SJCRH30 (cell line): Measurements from ENCODE around the gene KDM7A. TPM values are rescaled to one million over a fixed set of nuclear protein-coding genes. Genes with fewer than 3 reads are reported as not detected.
"Not testable (repeated sequence)": the region's sequence is repeated elsewhere in the genome, so short reads cannot be mapped to it uniquely, and the experiment has no call there.

ENCODE experiments used
- DNase-seq, 2 experiments: peaks; one replicate each; pipeline ENCODE4 v3.0.0-alpha.2; 2015 to 2020
- H3K27ac ChIP-seq: fragments of 250-450 bp; sonication (Bioruptor Pico); 2 replicates; pipeline ENCODE4 v1.5.1; 2020; ENCODE audit warnings: mild to moderate bottlenecking, moderate library complexity
- H3K27me3 ChIP-seq: fragments of 250-450 bp; sonication (Bioruptor Pico); 2 replicates; pipeline ENCODE4 v1.5.1; 2020; ENCODE audit warnings: mild to moderate bottlenecking, moderate library complexity
- H3K36me3 ChIP-seq: fragments of 250-450 bp; sonication (Bioruptor Pico); 2 replicates; pipeline ENCODE4 v1.5.1; 2020; ENCODE audit warnings: mild to moderate bottlenecking, moderate library complexity
- H3K4me1 ChIP-seq: fragments of 250-450 bp; sonication (Bioruptor Pico); 2 replicates; pipeline ENCODE4 v1.5.1; 2020; ENCODE audit warnings: mild to moderate bottlenecking, moderate library complexity
- H3K4me3 ChIP-seq: fragments of 250-450 bp; sonication (Bioruptor Pico); 2 replicates; pipeline ENCODE4 v1.5.1; 2020; ENCODE audit warnings: mild to moderate bottlenecking, moderate library complexity
- H3K9me3 ChIP-seq: fragments of 250-450 bp; sonication (Bioruptor Pico); replicated peaks from 2 replicates; pipeline ENCODE4 v1.5.1; 2020; ENCODE audit warnings: mild to moderate bottlenecking, moderate library complexity
- total RNA-seq: library from RNA; depleted of rRNA; stranded (reverse); fragments of >200 nt; shearing (Covaris generic); gene quantifications from 2 replicates; pipeline ENCODE4 v1.2.3, GENCODE V29; 2014

KDM7A gene
- total RNA-seq, 1 experiment from 2014 or later = 1.8 TPM

- Histone ChIP-seq H3K4me1 (no peaks in the 10 kb centered on the region), H3K27me3 (no peaks in the 10 kb centered on the region), H3K4me3 (no peak overlapping the region), H3K36me3 (no peaks in the 10 kb centered on the region), H3K9me3 (no peaks in the 10 kb centered on the region), H3K27ac (no peak overlapping the region)
- DNase-seq = no peak
Observed at GRCh38 chr7:140190588-140190987, 13.8 kb upstream of the KDM7A start.

GRCh38 chr7:140189917-140190316 lies 13.1 kb upstream of the KDM7A start:
- H3K4me3 ChIP-seq = no peak overlapping the region
- H3K27me3 ChIP-seq = no peaks in the 10 kb centered on the region
- no peaks in the 10 kb centered on the region for H3K9me3 ChIP-seq
- no peak overlapping the region for H3K27ac ChIP-seq
- H3K4me1 ChIP-seq = no peaks in the 10 kb centered on the region
- DNase-seq = no peak
- no peaks in the 10 kb centered on the region for H3K36me3 ChIP-seq

GRCh38 chr7:140182917-140183316 lies 6.1 kb upstream of the KDM7A start:
- Histone ChIP-seq H3K4me3 (no peak overlapping the region), H3K27ac (no peak overlapping the region), H3K36me3 (no peaks in the 10 kb centered on the region), H3K9me3 (no peaks in the 10 kb centered on the region), H3K4me1 (no peaks in the 10 kb centered on the region), H3K27me3 (no peaks in the 10 kb centered on the region; the same call in 1 of the 2 replicates)
- no peak for DNase-seq

GRCh38 chr7:140179339-140179738 lies 2.6 kb upstream of the KDM7A start:
- Histone ChIP-seq H3K27ac (no peak overlapping the region), H3K9me3 (no peaks in the 10 kb centered on the region), H3K4me1 (no peaks in the 10 kb centered on the region), H3K27me3 (no peaks in the 10 kb centered on the region; the same call in 1 of the 2 replicates), H3K4me3 (no peak overlapping the region), H3K36me3 (no peaks in the 10 kb centered on the region)
- DNase-seq = no peak

GRCh38 chr7:140176122-140176701 lies 571 bp downstream of the KDM7A start:
- peak; percentile 15 to 21 for DNase-seq
- H3K4me3 ChIP-seq = peak overlapping the region; percentile 69
- H3K27me3 ChIP-seq = no peaks in the 10 kb centered on the region
- no peaks in the 10 kb centered on the region for H3K4me1 ChIP-seq
- no peak overlapping the region for H3K27ac ChIP-seq
- no peaks in the 10 kb centered on the region for H3K36me3 ChIP-seq
- H3K9me3 ChIP-seq = no peaks in the 10 kb centered on the region

- peak overlapping the region; percentile 69 for H3K4me3 ChIP-seq
- no peaks in the 10 kb centered on the region for H3K27me3 ChIP-seq
- no peak overlapping the region for H3K27ac ChIP-seq
Observed at GRCh38 chr7:140175221-140176121, 1.3 kb downstream of the KDM7A start.

GRCh38 chr7:140174217-140174616 lies 2.6 kb downstream of the KDM7A start:
- Histone ChIP-seq H3K4me1 (no peaks in the 10 kb centered on the region), H3K4me3 (no peak overlapping the region), H3K27me3 (no peaks in the 10 kb centered on the region), H3K27ac (no peak overlapping the region), H3K36me3 (no peaks in the 10 kb centered on the region), H3K9me3 (no peaks in the 10 kb centered on the region)
- DNase-seq = no peak

More at GRCh38 chr7:140175221-140176121, 1.3 kb downstream of the KDM7A start:
- Histone ChIP-seq H3K36me3 (no peaks in the 10 kb centered on the region), H3K4me1 (no peaks in the 10 kb centered on the region), H3K9me3 (no peaks in the 10 kb centered on the region)
- DNase-seq = peak; percentile 72 to 84

GRCh38 chr7:140170375-140170774 lies 6.4 kb downstream of the KDM7A start:
- DNase-seq = no peak

GRCh38 chr7:140168816-140169215 lies 8.0 kb downstream of the KDM7A start:
- no peak for DNase-seq
- H3K4me3 ChIP-seq = no peak overlapping the region
- H3K27ac ChIP-seq = no peak overlapping the region
- no peaks in the 10 kb centered on the region for H3K27me3 ChIP-seq
- H3K36me3 ChIP-seq = no peaks in the 10 kb centered on the region
- H3K9me3 ChIP-seq = no peaks in the 10 kb centered on the region
- no peaks in the 10 kb centered on the region for H3K4me1 ChIP-seq

More at GRCh38 chr7:140170375-140170774, 6.4 kb downstream of the KDM7A start:
- no peak overlapping the region for H3K4me3 ChIP-seq
- H3K27ac ChIP-seq = no peak overlapping the region
- H3K36me3 ChIP-seq = no peaks in the 10 kb centered on the region
- H3K4me1 ChIP-seq = no peaks in the 10 kb centered on the region
- no peaks in the 10 kb centered on the region for H3K27me3 ChIP-seq
- H3K9me3 ChIP-seq = no peaks in the 10 kb centered on the region

- no peak overlapping the region for H3K4me3 ChIP-seq
- no peaks in the 10 kb centered on the region for H3K36me3 ChIP-seq
- H3K9me3 ChIP-seq = no peaks in the 10 kb centered on the region
- H3K4me1 ChIP-seq = no peaks in the 10 kb centered on the region
- no peak overlapping the region for H3K27ac ChIP-seq
- 0 out of 2 replicates have a peak, but pooled peaks cover 5% of the 10 kb centered on the region for H3K27me3 ChIP-seq
- DNase-seq = no peak
Observed at GRCh38 chr7:140165422-140165821, 11.4 kb downstream of the KDM7A start.

GRCh38 chr7:140162081-140162480 lies 14.7 kb downstream of the KDM7A start:
- not testable (repeated sequence) for H3K36me3 ChIP-seq, H3K9me3 ChIP-seq, DNase-seq, H3K4me3 ChIP-seq, H3K4me1 ChIP-seq, H3K27ac ChIP-seq, H3K27me3 ChIP-seq

- Histone ChIP-seq H3K36me3 (no peaks in the 10 kb centered on the region), H3K27ac (no peak overlapping the region), H3K9me3 (no peaks in the 10 kb centered on the region), H3K27me3 (0 out of 2 replicates have a peak, but pooled peaks cover 5% of the 10 kb centered on the region), H3K4me3 (no peak overlapping the region), H3K4me1 (no peaks in the 10 kb centered on the region)
- no peak for DNase-seq
Observed at GRCh38 chr7:140161047-140161446, 15.7 kb downstream of the KDM7A start.

- no peak overlapping the region for H3K27ac ChIP-seq
- no peaks in the 10 kb centered on the region for H3K36me3 ChIP-seq
- H3K4me1 ChIP-seq = no peaks in the 10 kb centered on the region
- no peaks in the 10 kb centered on the region for H3K9me3 ChIP-seq
- 0 out of 2 replicates have a peak, but pooled peaks cover 5% of the 10 kb centered on the region for H3K27me3 ChIP-seq
- DNase-seq = no peak
- no peak overlapping the region for H3K4me3 ChIP-seq
Observed at GRCh38 chr7:140160308-140160707, 16.5 kb downstream of the KDM7A start.

GRCh38 chr7:140159497-140159896 lies 17.3 kb downstream of the KDM7A start:
- H3K4me1 ChIP-seq = no peaks in the 10 kb centered on the region
- no peak overlapping the region for H3K27ac ChIP-seq
- H3K9me3 ChIP-seq = no peaks in the 10 kb centered on the region
- no peak overlapping the region for H3K4me3 ChIP-seq
- H3K36me3 ChIP-seq = no peaks in the 10 kb centered on the region
- DNase-seq = no peak
- 0 out of 2 replicates have a peak, but pooled peaks cover 5% of the 10 kb centered on the region for H3K27me3 ChIP-seq

- Histone ChIP-seq H3K4me3 (no peak overlapping the region), H3K36me3 (no peaks in the 10 kb centered on the region), H3K4me1 (no peaks in the 10 kb centered on the region), H3K27me3 (no peaks in the 10 kb centered on the region), H3K9me3 (no peaks in the 10 kb centered on the region), H3K27ac (no peak overlapping the region)
- DNase-seq = no peak
Observed at GRCh38 chr7:140156460-140157080, 20.2 kb downstream of the KDM7A start.
